ENCODE measurements around the gene MAML3.

The MAML3 gene

DNA sequence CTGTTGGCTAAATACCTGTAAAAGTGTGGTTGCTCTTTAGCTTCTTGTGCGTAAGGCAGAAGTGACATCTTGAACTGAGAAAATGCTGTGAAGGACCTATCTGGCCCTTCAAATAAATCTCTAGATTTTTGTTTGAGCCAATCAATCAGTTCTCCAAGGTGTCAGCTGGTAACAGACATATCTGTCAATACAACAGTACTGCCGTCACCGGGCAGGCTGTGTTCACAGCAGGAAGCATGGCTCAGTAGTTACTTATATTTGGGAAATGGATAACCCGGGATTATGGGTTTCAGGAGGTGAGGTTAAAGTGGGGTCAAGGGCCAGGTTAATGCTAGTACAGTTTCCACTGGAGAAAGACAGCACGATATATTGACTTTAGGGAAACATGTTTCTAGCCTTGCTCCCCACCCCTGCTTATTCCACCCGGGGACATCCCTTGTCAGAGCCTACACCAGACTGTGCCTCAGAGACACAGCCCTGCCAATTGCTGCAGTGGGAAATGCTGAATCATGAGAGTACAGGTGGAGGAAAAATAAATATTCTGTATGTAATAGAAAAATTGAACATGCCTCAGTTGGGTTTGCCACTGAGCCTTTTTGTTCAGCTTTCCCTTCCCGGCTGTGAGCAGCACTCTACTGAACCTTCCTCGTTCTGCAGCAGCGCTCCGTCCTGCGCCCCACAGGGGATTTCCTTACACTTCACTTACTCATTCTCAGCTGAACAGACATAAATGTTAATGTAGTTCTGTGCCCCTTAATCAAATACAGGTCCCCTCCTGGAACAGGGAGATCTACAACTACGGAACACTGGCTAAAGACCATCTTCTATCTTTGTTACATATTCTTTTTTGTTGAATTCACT is 367.3 kb downstream of the MAML3 start:
- no peak for DNase-seq (ENCODE audit: low read depth, low spot score)

DNA sequence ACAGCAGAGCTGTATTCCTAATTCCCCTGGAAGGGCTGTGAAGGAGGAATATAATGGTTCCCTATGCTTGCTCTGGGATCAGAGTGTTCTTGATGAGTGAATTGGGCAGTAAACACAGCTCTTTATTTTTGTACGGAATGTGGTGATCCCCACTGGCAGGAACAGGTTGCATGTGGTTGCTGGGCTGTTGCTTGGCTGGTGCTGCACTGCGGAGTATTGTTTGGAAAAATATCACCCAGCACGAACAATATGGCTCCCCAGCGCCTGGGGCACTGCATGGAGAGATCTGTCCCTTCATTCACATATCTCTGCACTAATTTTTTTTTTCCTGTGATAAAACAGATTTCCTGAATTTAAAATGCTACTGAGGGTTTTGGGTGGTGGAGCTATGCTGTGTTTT is 368.6 kb downstream of the MAML3 start:
- DNase-seq (ENCODE audit: low read depth, low spot score), result no peak

GRCh38 chr4:139783741-139784484 is 370.1 kb downstream of the MAML3 start:
- DNase-seq (ENCODE audit: low read depth, low spot score), result no peak

GRCh38 chr4:139782926-139783522 is 371.0 kb downstream of the MAML3 start:
- DNase-seq (ENCODE audit: low read depth, low spot score), result no peak

GRCh38 chr4:139781066-139781465 is 372.9 kb downstream of the MAML3 start:
- DNase-seq (ENCODE audit: low read depth, low spot score), result no peak

GRCh38 chr4:139779691-139780090 is 374.3 kb downstream of the MAML3 start:
- no peak for DNase-seq (ENCODE audit: low read depth, low spot score)

GRCh38 chr4:139777757-139778156 is 376.2 kb downstream of the MAML3 start:
- no peak for DNase-seq (ENCODE audit: low read depth, low spot score)

- no peak for DNase-seq (ENCODE audit: low read depth, low spot score)
These were observed 377.7 kb downstream of the MAML3 start for GRCh38 chr4:139776235-139776634.

DNA sequence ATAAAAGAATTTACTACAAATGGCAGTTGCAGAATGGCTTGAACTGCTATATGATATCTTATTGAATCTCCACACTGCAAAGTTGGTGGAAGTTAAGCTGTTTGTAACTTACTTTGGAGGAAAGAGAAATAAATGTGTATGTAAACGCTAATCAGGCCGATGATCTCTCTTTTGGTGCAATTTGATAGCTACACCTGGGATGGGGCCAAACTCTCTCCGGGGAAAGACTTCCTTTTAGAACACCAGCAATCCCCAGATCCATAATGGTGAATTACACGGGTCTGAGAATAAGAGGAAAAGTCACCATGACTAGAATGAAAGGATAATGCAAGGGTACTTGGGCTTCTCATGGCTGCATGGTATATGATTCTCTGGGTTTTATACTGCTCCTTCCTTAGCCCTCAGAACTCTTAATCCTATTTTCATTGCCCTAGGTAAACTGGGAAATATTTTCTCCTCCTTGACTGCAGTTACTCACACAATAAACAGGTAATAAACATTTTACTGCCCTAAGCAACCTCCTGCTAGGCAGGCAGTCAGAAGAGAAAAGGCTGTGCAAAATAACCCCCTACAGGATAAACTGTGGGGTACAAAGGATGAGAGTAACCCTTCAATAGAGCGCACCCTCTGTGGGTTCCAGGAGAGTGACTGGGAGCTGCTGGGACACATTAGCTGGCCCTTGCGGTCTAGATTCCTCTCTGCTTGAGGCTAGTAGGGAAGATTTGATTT is 379.1 kb downstream of the MAML3 start:
- DNase-seq (ENCODE audit: low read depth, low spot score), result no peak

DNA sequence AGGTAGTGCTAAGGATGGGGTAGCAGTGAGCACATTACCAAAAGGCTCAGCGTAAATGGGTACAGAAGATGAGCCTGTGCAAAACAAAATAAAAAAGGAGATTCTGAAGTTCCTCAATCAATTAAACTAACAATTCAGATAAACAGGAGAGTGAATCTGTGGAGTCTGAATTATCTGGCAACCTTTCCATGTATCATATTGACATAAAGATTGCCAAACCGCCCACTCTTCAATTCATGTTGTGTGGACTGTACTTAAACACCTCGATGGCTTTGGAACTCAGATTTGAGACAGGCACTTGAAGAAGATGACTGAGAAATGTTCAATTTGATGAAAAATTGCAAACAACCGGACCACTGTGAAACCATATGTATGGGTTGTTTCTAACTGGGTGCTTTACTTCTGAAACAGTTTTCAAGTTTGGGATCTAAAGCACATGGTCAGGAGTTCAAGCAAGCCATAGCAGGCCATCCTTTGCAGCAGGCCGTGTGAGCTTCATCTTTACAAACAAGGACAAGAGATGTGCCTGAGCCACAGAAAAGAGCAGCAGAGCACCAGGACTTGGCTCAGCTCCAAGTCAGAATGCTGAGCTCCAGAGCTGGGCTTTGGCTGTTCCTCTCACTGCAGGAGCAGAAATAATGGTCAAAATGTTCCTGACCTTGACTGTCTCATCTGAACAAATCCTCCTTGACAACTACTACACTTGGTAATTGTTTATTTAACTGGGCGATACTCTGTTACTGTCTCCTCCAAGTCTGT is 380.2 kb downstream of the MAML3 start:
- no peak for DNase-seq (ENCODE audit: low read depth, low spot score)

DNA sequence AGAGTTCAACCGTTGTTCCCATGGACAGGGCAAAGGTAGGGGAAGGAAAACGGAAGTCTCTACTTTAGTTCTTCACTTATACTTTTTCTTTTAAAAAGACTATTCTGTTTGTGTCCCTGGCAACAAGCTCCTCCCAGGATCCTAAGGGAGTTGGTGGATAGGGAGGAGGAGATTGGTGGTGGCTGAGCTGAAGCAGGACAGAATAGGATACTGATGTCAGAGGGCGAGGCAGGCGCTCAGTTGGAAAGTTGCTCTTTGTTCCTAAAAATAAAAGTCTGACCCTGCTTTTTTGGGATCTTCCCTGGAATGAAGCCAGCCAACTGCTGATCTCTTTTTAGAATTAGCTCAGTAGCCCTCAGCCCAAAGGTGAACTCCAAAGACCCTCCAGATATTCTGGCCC is 383.6 kb downstream of the MAML3 start:
- no peak for DNase-seq (ENCODE audit: low read depth, low spot score)

DNA sequence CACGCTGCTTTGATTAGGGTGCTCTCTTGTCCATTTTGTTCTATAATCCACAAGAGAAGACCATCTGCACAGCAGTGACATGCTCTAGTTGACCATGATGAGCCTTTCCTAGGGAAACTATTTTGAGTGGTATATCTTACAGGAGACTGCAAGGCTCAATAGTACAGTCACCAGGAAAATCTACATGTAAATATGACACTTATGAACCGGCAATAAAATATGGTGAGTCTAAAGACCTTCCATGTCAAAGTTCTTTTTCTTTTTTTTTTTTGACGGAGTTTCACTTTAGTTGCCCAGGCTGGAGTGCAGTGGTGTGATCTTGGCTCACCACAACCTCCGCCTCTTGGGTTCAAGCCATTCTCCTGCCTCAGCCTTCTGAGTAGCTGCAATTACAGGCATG is 384.6 kb downstream of the MAML3 start:
- no peak for DNase-seq (ENCODE audit: low read depth, low spot score)

DNA sequence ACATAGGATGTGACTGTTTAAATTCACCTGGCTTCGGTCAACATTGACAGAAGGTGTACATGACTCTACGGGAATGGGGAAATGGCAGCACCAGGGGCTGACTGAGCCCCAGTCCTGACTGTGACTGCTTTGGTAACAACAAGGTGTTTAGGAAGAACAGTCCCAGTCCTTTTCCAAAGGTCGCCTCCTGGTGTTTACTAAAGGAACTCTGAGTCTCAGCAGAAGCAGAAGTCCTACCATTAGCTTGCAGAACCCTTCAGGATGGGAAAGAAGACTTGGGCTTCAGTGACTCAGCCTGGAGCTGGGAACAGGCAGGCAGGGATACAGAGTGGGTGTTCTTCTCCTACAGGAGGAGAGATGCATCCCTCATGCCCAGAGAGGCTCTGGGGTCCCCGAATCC is 385.1 kb downstream of the MAML3 start:
- DNase-seq (ENCODE audit: low read depth, low spot score), result no peak

DNA sequence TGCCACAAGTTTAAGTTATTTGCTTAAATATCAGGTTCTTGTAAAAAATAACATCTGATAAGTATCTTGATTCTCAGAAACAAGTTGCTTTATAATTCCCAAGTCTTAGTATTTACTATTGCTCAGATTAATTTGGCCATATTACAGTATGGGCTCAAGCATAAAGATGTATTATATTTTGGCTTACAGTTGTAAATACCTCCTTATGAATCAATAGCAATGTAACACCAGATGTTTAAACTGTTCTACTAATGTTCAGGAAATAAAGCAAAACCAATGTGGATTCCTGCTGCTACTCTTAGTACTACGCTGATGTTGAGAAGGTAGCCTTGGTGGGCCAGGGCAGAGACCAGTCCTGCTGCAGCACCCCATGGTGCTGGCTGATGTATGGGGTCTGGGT is 385.6 kb downstream of the MAML3 start:
- DNase-seq (ENCODE audit: low read depth, low spot score), result no peak

DNA sequence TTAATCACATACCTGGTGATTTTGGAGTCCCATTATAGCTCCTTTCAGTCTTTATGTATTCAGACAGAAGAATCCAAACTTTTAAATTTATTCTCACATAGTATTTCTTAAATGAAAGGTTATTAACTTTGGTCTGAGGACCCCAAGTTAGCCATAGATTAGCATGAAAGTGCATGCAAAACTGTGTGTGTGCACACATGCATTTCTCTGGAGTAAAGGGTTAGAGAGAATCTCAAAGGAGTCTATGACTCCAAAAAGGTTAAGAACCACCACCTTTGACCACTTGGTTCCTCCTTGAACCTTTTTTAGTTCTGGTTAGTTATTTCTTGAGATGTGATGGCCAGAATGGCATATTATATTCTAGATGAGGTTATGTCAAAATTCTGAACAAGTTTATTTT is 386.4 kb downstream of the MAML3 start:
- no peak for DNase-seq (ENCODE audit: low read depth, low spot score)

GRCh38 chr4:139767168-139767567 is 386.8 kb downstream of the MAML3 start:
- DNase-seq (ENCODE audit: low read depth, low spot score), result no peak

DNA sequence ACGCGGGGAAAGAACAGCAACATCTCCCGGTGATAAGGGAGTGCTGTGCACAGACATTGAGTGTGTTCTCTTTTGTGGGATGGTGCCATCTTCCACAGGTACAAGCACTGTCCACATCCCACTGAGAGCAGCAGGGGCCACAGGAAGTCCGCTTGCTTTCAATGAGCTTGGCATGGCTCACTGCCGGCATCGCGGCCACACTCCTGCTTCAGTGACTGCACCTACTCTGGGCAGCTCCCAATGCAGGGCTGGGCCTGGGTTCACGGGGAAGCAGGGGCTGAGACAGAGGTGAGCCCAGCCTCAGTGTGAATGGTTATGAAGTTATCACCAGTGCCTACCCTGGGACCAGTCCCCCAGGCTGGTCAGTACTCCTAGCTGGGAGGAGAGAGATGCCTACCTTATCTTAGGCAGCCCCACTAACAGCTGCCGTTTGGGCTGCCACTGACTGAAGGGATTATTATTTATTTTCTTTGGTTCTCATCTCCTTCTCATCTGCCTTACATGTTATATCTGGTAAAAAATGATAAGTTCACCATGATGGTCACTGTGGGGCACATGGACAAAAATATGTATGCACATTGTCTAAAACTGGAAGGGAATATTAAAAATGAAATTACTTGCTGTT is 389.2 kb downstream of the MAML3 start:
- DNase-seq (ENCODE audit: low read depth, low spot score), result no peak

DNA sequence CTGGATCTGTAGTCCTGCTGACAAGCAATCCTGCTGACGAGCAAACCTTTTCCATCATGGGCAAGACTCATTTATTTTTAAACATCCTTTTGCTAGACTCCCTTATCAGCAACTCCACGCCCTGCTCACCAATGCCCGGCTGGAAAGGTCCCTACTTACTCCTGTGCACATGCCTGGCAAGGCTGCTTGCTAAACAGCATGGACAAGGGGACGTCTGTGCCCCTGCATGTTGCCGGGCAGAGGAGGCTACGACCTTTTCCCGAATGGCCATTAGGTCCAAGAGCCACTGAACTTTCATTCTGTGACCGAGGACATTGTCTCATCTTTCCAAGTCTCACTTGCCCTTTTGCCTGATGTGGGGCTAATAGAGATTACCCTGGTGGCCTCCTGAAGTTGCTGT is 389.8 kb downstream of the MAML3 start:
- no peak for DNase-seq (ENCODE audit: low read depth, low spot score)

DNA sequence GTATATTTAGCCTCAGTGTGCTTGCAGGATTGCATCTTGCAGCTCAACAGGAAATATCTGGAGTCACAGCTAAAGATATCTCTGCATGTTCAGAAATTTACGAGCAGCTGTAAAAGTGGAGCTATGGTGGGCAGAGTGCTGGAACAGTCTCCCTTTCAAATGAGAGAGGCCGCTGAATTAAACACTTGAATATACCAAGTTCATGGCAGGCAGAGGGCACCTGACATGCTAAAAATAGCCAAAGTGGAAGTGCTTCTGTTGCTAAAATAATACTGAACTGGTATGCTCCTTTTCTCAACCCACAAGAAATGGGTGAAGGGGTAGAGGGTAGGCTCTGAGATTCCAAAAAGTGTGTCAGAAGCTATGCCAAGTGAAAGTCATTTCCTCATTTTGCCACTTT is 390.3 kb downstream of the MAML3 start:
- no peak for DNase-seq (ENCODE audit: low read depth, low spot score)

DNA sequence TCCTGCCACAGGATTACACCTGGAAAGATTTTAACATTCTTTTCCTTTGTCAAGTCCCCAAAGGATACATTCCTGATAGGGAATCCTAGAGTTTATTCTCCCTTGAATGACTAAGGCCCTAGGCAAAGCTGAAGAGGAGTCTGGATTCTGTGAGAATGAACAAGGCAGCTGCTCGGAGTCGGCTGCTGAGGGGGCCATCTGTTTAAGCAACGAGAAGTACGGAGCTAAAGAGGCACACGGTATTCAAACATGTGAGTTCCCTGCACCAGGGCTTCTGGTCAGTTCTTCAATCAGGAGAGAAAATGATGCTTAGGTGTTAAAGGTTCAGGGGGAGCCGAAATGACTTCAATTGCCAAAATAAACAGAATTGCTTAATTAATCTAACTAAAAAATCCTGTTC is 390.8 kb downstream of the MAML3 start:
- no peak for DNase-seq (ENCODE audit: low read depth, low spot score)

DNA sequence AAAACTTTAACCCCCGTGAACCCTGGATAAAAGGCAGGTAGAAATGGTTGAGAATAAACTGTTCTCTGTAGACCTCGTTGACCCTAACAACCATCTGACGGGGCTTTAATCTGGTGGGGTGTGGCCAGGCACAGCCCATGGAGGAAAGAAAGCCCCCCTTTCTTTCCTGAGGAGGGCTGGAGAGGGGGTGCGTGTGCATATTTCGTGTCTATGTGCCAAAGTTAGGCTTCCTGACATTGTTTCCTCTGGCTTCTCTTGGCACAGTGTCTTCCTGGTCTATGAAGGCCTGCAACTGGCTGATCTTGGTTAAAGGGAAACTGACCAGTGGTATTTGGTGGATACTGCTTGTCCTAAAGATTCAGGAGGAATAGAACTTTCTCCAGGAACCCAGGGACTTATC is 391.3 kb downstream of the MAML3 start:
- DNase-seq (ENCODE audit: low read depth, low spot score), result no peak

Data from activated CD4-positive, CD25-positive, alpha-beta regulatory T cell treated with anti-CD3 and anti-CD28 coated beads, Interleukin-2, amount 50 U/mL, for 16 hours (primary cell).